ENCODE results near the gene PIK3C3. TPM values are rescaled to one million over a fixed set of nuclear protein-coding genes. Genes with fewer than 3 reads are reported as not detected.

PIK3C3 gene
- polyA plus RNA-seq, 1 of the 3 experiments (the other 2 are of a cell fraction), result 26.9 TPM

DNA sequence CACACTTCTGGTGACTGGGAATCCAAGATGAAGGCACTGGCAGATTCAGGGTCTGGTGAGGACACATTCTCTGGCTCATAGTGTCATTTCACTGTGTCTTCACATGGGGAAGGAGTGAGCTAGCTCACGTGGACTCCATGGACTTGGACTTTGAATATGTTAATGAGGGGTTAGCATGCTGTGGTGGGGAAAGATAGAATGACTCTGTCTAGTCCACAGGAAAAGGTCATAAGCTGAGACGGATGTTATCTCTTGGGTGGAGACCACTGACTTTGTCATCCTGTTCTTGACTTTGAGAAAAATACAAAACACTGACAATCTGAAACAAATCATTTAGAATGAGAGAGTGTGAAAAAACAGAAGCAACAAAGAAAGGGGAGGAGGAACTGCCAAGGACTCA is 145.9 kb downstream of the PIK3C3 start:
- POLR2A ChIA-PET, result no interaction called here

More for the DNA sequence above, 145.9 kb downstream of the PIK3C3 start:
- H3K4me3 ChIP-seq (ENCODE audit: low read depth in 2 of 2, low read length in 1 of 2), result no peak overlapping the region
- H3K9ac ChIP-seq, result no peak overlapping the region
- 61% methylated on average over 2 of the region's 2 CpGs for WGBS (ENCODE audit: low lambda C conversion rate)
- H3K36me3 ChIP-seq (replicated peaks in 1 of 2; ENCODE audit: control insufficient read depth in 1 of 2, insufficient read depth in 2 of 2, low read length in 1 of 2), result no peaks in the 10 kb centered on the region
- no peaks in the 10 kb centered on the region for H3K27me3 ChIP-seq (ENCODE audit: insufficient read depth)
- H3K27ac ChIP-seq (ENCODE audit: low read depth in 2 of 2, low read length in 1 of 2), result no peak overlapping the region
- DNase-seq, result no peak
- no peaks in the 10 kb centered on the region for H4K20me1 ChIP-seq (ENCODE audit: insufficient read depth)
- no peaks in the 10 kb centered on the region for H3F3A ChIP-seq (replicated peaks; ENCODE audit: insufficient read depth)
- H3K9me2 ChIP-seq, result no peaks in the 10 kb centered on the region
- no peak overlapping the region for H3K4me2 ChIP-seq
- CTCF ChIA-PET, result interaction anchor here (0.9 to 2.9 kb wide), 6 partner anchors 10 to 198 kb away, joined by 3 to 11 read pairs (median 3); no protein-coding TSS in a partner anchor
- TF ChIP-seq MEF2A (IDR thresholded peaks at IDR 0.05; ENCODE audit: borderline replicate concordance, low read depth), result no peak
- TF ChIP-seq, protein P1, sequence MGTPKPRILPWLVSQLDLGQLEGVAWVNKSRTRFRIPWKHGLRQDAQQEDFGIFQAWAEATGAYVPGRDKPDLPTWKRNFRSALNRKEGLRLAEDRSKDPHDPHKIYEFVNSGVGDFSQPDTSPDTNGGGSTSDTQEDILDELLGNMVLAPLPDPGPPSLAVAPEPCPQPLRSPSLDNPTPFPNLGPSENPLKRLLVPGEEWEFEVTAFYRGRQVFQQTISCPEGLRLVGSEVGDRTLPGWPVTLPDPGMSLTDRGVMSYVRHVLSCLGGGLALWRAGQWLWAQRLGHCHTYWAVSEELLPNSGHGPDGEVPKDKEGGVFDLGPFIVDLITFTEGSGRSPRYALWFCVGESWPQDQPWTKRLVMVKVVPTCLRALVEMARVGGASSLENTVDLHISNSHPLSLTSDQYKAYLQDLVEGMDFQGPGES (IDR thresholded peaks at IDR 0.05; ENCODE audit: low read depth, low read length), result no peak
- TF ChIP-seq CHD2 (IDR thresholded peaks at IDR 0.05; ENCODE audit: low read length, partially characterized antibody), result no peak
- TF ChIP-seq RXRA (IDR thresholded peaks at IDR 0.05; ENCODE audit: borderline replicate concordance, low read depth), result no peak
- TF ChIP-seq, protein P2, sequence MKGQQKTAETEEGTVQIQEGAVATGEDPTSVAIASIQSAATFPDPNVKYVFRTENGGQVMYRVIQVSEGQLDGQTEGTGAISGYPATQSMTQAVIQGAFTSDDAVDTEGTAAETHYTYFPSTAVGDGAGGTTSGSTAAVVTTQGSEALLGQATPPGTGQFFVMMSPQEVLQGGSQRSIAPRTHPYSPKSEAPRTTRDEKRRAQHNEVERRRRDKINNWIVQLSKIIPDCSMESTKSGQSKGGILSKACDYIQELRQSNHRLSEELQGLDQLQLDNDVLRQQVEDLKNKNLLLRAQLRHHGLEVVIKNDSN (IDR thresholded peaks at IDR 0.05; ENCODE audit: borderline replicate concordance, low read depth), result no peak
- TF ChIP-seq FOXJ3 (CRISPR knock-in tag; IDR thresholded peaks at IDR 0.05), result no peak
- TF ChIP-seq GATA2 (CRISPR knock-in tag; IDR thresholded peaks at IDR 0.05), result no peak
- TF ChIP-seq ZBTB33 (IDR thresholded peaks at IDR 0.05; ENCODE audit: borderline replicate concordance, low read depth), result no peak
- no peak for TF ChIP-seq NRF1 (IDR thresholded peaks at IDR 0.05; ENCODE audit: low read depth, low read length)
- TF ChIP-seq POLR2AphosphoS5 (IDR thresholded peaks at IDR 0.05; ENCODE audit: low read depth, low read length), result no peak
- TF ChIP-seq SIN3A (IDR thresholded peaks at IDR 0.05; ENCODE audit: borderline replicate concordance, low read depth, low read length), result no peak
- no peak for TF ChIP-seq RFX5 (IDR thresholded peaks at IDR 0.05; ENCODE audit: low read length)
- TF ChIP-seq TEAD4 (IDR thresholded peaks at IDR 0.05; ENCODE audit: borderline replicate concordance, insufficient read depth), result no peak
- TF ChIP-seq GABPA (IDR thresholded peaks at IDR 0.05; ENCODE audit: low read depth), result no peak
- no peak for TF ChIP-seq FOXM1 (IDR thresholded peaks at IDR 0.05; ENCODE audit: low read depth)
- TF ChIP-seq, protein P3, sequence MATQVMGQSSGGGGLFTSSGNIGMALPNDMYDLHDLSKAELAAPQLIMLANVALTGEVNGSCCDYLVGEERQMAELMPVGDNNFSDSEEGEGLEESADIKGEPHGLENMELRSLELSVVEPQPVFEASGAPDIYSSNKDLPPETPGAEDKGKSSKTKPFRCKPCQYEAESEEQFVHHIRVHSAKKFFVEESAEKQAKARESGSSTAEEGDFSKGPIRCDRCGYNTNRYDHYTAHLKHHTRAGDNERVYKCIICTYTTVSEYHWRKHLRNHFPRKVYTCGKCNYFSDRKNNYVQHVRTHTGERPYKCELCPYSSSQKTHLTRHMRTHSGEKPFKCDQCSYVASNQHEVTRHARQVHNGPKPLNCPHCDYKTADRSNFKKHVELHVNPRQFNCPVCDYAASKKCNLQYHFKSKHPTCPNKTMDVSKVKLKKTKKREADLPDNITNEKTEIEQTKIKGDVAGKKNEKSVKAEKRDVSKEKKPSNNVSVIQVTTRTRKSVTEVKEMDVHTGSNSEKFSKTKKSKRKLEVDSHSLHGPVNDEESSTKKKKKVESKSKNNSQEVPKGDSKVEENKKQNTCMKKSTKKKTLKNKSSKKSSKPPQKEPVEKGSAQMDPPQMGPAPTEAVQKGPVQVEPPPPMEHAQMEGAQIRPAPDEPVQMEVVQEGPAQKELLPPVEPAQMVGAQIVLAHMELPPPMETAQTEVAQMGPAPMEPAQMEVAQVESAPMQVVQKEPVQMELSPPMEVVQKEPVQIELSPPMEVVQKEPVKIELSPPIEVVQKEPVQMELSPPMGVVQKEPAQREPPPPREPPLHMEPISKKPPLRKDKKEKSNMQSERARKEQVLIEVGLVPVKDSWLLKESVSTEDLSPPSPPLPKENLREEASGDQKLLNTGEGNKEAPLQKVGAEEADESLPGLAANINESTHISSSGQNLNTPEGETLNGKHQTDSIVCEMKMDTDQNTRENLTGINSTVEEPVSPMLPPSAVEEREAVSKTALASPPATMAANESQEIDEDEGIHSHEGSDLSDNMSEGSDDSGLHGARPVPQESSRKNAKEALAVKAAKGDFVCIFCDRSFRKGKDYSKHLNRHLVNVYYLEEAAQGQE (IDR thresholded peaks at IDR 0.05; ENCODE audit: low read depth, low read length), result no peak
- no peaks in the 10 kb centered on the region for H3K4me1 ChIP-seq (ENCODE audit: control insufficient read depth in 1 of 2, insufficient read depth in 2 of 2, low read depth in 1 of 2, low read length in 1 of 2)
- H3K9me3 ChIP-seq, result no peaks in the 10 kb centered on the region
- H3K79me2 ChIP-seq (ENCODE audit: insufficient read depth), result no peaks in the 10 kb centered on the region
- H2AFZ ChIP-seq (ENCODE audit: low read depth), result no peak overlapping the region

Data from SK-N-SH (cell line).